Upper lobe of left lung (tissue), 4 donors: ENCODE data around the gene PLA2G4D.

Source experiments
- CTCF ChIP-seq, 6 experiments: fragments of 450-650 bp in 4 of 6; fragments of 200-600 bp in 2 of 6; sonication (generic) in 2 of 6; IDR thresholded peaks; one replicate each; pipeline ENCODE4 v1.5.1; 2016 to 2019; ENCODE audit warnings: antibody characterized with exemption in 6 of 6
- EP300 ChIP-seq, 4 donors: sonication (generic); formaldehyde crosslinking; IDR thresholded peaks; one replicate each; pipeline ENCODE4 v1.5.1; 2017; ENCODE audit warnings: antibody characterized with exemption in 4 of 4, control low read depth in 2 of 4
- POLR2A ChIP-seq, 4 donors: fragments of 450-650 bp; IDR thresholded peaks; one replicate each; pipeline ENCODE4 v1.5.1; 2016 to 2017; ENCODE audit warnings: antibody characterized with exemption in 4 of 4, mild to moderate bottlenecking in 2 of 4
- POLR2AphosphoS5 ChIP-seq, 2 donors: sonication (generic); formaldehyde crosslinking; IDR thresholded peaks; one replicate each; pipeline ENCODE4 v1.5.1; 2017; ENCODE audit warnings: antibody characterized with exemption in 2 of 2

GRCh38 chr15:42087926-42088800 is 6.2 kb downstream of the PLA2G4D start:
- TF ChIP-seq CTCF (IDR thresholded peaks at IDR 0.05), result no peak
- no peak for TF ChIP-seq POLR2AphosphoS5 (IDR thresholded peaks at IDR 0.05)
- no peak for TF ChIP-seq POLR2A (IDR thresholded peaks at IDR 0.05)
- no peak for TF ChIP-seq EP300 (IDR thresholded peaks at IDR 0.05)
